Measurements from ENCODE around the gene FARS2.
A peak's percentile ranks its signal among the peaks of the same experiment; 100 is the strongest.

The FARS2 gene

DNA sequence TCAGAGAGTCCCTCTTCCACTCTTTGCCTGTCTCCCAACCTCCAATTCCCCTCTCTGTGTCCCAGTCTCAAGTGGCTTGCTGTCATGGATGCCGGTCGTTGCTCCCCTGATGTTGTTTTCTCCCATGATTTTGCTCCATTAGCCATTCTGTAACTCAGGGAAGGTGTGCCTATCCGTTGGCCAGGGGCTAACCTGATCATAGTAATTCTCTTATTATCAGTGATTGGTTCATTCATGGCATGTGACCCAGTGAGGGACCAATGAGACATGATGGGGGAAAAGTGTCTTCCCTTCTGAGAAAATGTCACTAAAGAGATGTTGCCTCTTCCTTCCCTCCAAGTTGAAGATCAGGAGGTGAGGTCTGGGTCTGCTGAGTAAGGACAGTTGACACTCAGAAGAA is 214.5 kb downstream of the FARS2 start:
- DNase-seq, result no peak
- Histone ChIP-seq H3K36me3 (ENCODE audit: control insufficient read depth in 4 of 4, insufficient read depth in 4 of 4, low read length in 3 of 4) (no peaks in the 10 kb centered on the region), H3K27ac (ENCODE audit: insufficient read depth in 1 of 2, low read depth in 1 of 2, low read length in 2 of 2, poor library complexity in 1 of 2, severe bottlenecking in 2 of 2) (no peak overlapping the region), H3K4me1 (ENCODE audit: control extremely low read depth in 1 of 4, control insufficient read depth in 4 of 4, insufficient read depth in 4 of 4, low read length in 3 of 4) (peaks cover 0 to 2% (median 0%) of the 10 kb centered on the region in 4 experiments), H3K9me3 (ENCODE audit: control extremely low read depth in 1 of 5, control insufficient read depth in 4 of 5, insufficient read depth in 2 of 5, low read depth in 1 of 5, low read length in 4 of 5) (no peaks in the 10 kb centered on the region), H3K27me3 (replicated peaks in 2 of 5; ENCODE audit: control insufficient read depth in 4 of 5, insufficient read depth in 5 of 5, low read length in 4 of 5) (no peaks in the 10 kb centered on the region), H3K4me3 (ENCODE audit: control insufficient read depth in 1 of 7, extremely low read depth in 1 of 7, insufficient read depth in 4 of 7, low read depth in 2 of 7, low read length in 6 of 7) (no peak overlapping the region)
- 100% methylated on average over 3 of the region's 3 CpGs for WGBS (ENCODE audit: insufficient coverage)
- POLR2A ChIA-PET, result no interaction called here
- CTCF ChIA-PET, result interaction anchor here (1.3 kb wide), 1 partner anchor 10 kb away, joined by 3 read pairs; no protein-coding TSS in a partner anchor

DNA sequence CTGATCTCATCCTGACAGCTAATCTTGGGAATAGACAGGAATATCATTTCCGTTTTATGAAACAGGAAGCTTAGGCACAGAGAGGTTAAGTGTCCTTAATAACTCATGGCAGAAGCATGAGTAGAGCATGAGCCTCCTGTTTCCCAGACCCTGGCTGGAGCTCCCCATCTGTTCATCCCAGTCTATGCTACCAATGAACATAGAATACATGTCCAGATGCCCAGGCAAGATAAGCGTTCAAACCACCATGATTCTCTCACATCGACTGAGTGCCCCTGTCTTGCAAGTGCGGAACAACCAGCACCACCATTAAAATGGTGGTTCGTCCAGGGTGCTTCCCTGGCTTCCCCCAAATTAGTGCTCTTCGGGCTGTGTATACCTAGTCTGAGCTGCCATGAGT is 217.1 kb downstream of the FARS2 start:
- Histone ChIP-seq H3K9me3 (ENCODE audit: control extremely low read depth in 1 of 5, control insufficient read depth in 4 of 5, insufficient read depth in 2 of 5, low read depth in 1 of 5, low read length in 4 of 5) (no peaks in the 10 kb centered on the region), H3K4me3 (ENCODE audit: control insufficient read depth in 1 of 7, extremely low read depth in 1 of 7, insufficient read depth in 4 of 7, low read depth in 2 of 7, low read length in 6 of 7) (no peak overlapping the region), H3K27ac (ENCODE audit: insufficient read depth in 1 of 2, low read depth in 1 of 2, low read length in 2 of 2, poor library complexity in 1 of 2, severe bottlenecking in 2 of 2) (no peak overlapping the region), H3K4me1 (ENCODE audit: control extremely low read depth in 1 of 4, control insufficient read depth in 4 of 4, insufficient read depth in 4 of 4, low read length in 3 of 4) (peaks cover 0 to 7% (median 4%) of the 10 kb centered on the region in 4 experiments), H3K36me3 (ENCODE audit: control insufficient read depth in 4 of 4, insufficient read depth in 4 of 4, low read length in 3 of 4) (no peaks in the 10 kb centered on the region), H3K27me3 (replicated peaks in 2 of 5; ENCODE audit: control insufficient read depth in 4 of 5, insufficient read depth in 5 of 5, low read length in 4 of 5) (no peaks in the 10 kb centered on the region)
- ChIA-PET POLR2A (no interaction called here), CTCF (no interaction called here)
- 98% methylated on average over 6 of the region's 6 CpGs for WGBS (ENCODE audit: insufficient coverage)
- no peak for DNase-seq

DNA sequence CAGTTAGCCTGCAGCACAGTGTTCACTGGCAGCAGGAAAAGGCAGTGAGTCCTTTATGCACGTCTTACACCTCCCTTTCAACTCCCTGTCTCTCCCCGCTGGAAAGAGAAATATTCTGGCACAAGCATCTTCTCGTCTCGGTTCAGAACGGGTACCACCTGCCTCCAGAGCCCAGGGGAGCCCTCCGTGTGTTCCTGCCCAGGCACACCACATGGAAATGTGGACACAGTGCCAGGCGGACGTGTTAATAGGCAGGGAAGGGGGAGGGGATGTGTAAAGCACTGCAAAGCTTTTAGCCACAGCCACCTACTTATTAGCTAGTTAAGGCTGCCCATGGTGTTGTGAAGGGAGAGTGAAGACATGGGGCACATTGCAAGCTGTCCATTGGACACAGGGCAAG is 219.7 kb downstream of the FARS2 start:
- ChIA-PET CTCF (interaction anchor here (5.1 kb wide), 1 partner anchor 10 kb away, joined by 22 read pairs; no protein-coding TSS in a partner anchor), POLR2A (no interaction called here)
- Histone ChIP-seq H3K27me3 (replicated peaks in 2 of 5; ENCODE audit: control insufficient read depth in 4 of 5, insufficient read depth in 5 of 5, low read length in 4 of 5) (no peaks in the 10 kb centered on the region), H3K4me3 (ENCODE audit: control insufficient read depth in 1 of 7, extremely low read depth in 1 of 7, insufficient read depth in 4 of 7, low read depth in 2 of 7, low read length in 6 of 7) (no peak overlapping the region), H3K9me3 (ENCODE audit: control extremely low read depth in 1 of 5, control insufficient read depth in 4 of 5, insufficient read depth in 2 of 5, low read depth in 1 of 5, low read length in 4 of 5) (no peaks in the 10 kb centered on the region), H3K4me1 (ENCODE audit: control extremely low read depth in 1 of 4, control insufficient read depth in 4 of 4, insufficient read depth in 4 of 4, low read length in 3 of 4) (peaks cover 0 to 7% (median 4%) of the 10 kb centered on the region in 4 experiments), H3K27ac (ENCODE audit: insufficient read depth in 1 of 2, low read depth in 1 of 2, low read length in 2 of 2, poor library complexity in 1 of 2, severe bottlenecking in 2 of 2) (no peak overlapping the region), H3K36me3 (ENCODE audit: control insufficient read depth in 4 of 4, insufficient read depth in 4 of 4, low read length in 3 of 4) (no peaks in the 10 kb centered on the region)
- WGBS (ENCODE audit: insufficient coverage), result 95% methylated on average over 7 of the region's 8 CpGs
- DNase-seq, result no peak

DNA sequence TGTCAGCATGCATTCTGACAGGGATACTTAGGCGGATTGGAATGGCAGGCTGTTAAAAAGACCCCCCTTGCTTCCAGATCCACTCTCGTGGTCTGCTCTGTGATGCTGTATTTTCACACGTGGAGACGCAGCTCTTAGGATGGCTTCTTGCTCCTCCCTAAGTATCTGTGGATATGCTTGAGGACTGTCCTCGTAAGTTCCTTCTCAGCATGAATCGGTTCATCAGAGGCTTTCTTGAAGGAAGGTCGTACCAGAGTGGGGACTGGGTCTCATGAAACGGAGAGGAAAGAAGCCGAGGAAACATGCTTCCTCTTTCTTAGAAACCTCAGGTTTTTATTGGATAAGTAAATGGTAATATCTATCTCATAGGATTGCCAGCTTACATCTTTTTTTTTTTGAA is 220.4 kb downstream of the FARS2 start:
- peaks cover 0 to 7% (median 4%) of the 10 kb centered on the region in 4 experiments for H3K4me1 ChIP-seq (ENCODE audit: control extremely low read depth in 1 of 4, control insufficient read depth in 4 of 4, insufficient read depth in 4 of 4, low read length in 3 of 4)
- CTCF ChIA-PET, result interaction anchor here (5.1 kb wide), 1 partner anchor 10 kb away, joined by 22 read pairs; no protein-coding TSS in a partner anchor
- H3K4me3 ChIP-seq (ENCODE audit: control insufficient read depth in 1 of 7, extremely low read depth in 1 of 7, insufficient read depth in 4 of 7, low read depth in 2 of 7, low read length in 6 of 7), result no peak overlapping the region
- H3K27ac ChIP-seq (ENCODE audit: insufficient read depth in 1 of 2, low read depth in 1 of 2, low read length in 2 of 2, poor library complexity in 1 of 2, severe bottlenecking in 2 of 2), result no peak overlapping the region
- no peaks in the 10 kb centered on the region for H3K9me3 ChIP-seq (ENCODE audit: control extremely low read depth in 1 of 5, control insufficient read depth in 4 of 5, insufficient read depth in 2 of 5, low read depth in 1 of 5, low read length in 4 of 5)
- peak in 2 of 3 donors; percentile 20 to 57 for DNase-seq
- POLR2A ChIA-PET, result no interaction called here
- H3K36me3 ChIP-seq (ENCODE audit: control insufficient read depth in 4 of 4, insufficient read depth in 4 of 4, low read length in 3 of 4), result no peaks in the 10 kb centered on the region
- H3K27me3 ChIP-seq (replicated peaks in 2 of 5; ENCODE audit: control insufficient read depth in 4 of 5, insufficient read depth in 5 of 5, low read length in 4 of 5), result no peaks in the 10 kb centered on the region
- WGBS (ENCODE audit: insufficient coverage), result 29% methylated on average over 7 of the region's 9 CpGs

DNA sequence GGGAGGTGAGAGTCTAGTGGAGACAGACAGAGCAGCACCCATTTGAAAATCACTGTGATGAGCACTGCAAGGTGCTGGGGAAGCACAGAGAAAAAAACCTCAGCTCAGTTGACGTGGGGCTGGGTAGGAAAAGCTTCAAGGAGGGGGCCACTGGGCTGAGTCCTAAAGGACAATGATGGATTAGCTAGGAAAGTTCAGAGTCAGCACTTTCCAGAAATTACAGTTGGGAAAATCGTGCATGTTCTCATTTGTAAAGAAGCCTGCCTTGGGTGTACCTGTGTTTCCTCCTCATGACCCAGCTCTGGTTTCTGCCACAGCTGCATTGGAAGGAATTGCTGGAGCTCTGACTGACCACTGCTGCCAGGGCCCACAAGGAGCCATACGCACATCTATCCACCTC is 221.3 kb downstream of the FARS2 start:
- ChIA-PET POLR2A (no interaction called here), CTCF (interaction anchor here (0.8 to 5.1 kb wide), 2 partner anchors 11 to 429 kb away, joined by 3 to 22 read pairs; no protein-coding TSS in a partner anchor)
- H3K4me1 ChIP-seq (ENCODE audit: control extremely low read depth in 1 of 4, control insufficient read depth in 4 of 4, insufficient read depth in 4 of 4, low read length in 3 of 4), result peaks cover 0 to 7% (median 4%) of the 10 kb centered on the region in 4 experiments
- no peaks in the 10 kb centered on the region for H3K9me3 ChIP-seq (ENCODE audit: control extremely low read depth in 1 of 5, control insufficient read depth in 4 of 5, insufficient read depth in 2 of 5, low read depth in 1 of 5, low read length in 4 of 5)
- no peak overlapping the region for H3K27ac ChIP-seq (ENCODE audit: insufficient read depth in 1 of 2, low read depth in 1 of 2, low read length in 2 of 2, poor library complexity in 1 of 2, severe bottlenecking in 2 of 2)
- H3K4me3 ChIP-seq (ENCODE audit: control insufficient read depth in 1 of 7, extremely low read depth in 1 of 7, insufficient read depth in 4 of 7, low read depth in 2 of 7, low read length in 6 of 7), result no peak overlapping the region
- H3K36me3 ChIP-seq (ENCODE audit: control insufficient read depth in 4 of 4, insufficient read depth in 4 of 4, low read length in 3 of 4), result peaks cover 0 to 3% (median 1%) of the 10 kb centered on the region in 4 experiments
- no peaks in the 10 kb centered on the region for H3K27me3 ChIP-seq (replicated peaks in 2 of 5; ENCODE audit: control insufficient read depth in 4 of 5, insufficient read depth in 5 of 5, low read length in 4 of 5)
- no peak for DNase-seq
- 100% methylated on average over 3 of the region's 3 CpGs for WGBS (ENCODE audit: insufficient coverage)

DNA sequence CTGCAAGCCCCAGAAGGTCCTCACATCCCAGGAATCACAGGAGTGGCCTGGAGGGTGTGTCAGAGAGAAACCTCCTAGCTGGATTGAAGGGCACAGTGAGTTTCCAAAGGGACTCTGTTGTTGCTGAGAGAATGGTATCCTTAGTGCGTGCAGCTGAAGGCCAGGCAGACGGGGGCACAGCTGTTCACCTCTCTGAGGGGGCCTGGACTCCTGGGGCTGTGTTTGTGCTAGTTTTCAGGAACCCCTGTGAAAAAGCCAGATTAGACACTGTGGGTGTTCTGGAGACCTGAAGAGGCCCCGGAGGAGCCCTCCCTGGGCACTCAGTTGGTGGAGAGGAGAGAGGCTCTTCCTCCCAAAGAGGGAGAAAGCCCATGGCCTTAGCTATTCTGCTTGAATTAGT is 223.4 kb downstream of the FARS2 start:
- Histone ChIP-seq H3K4me1 (ENCODE audit: control extremely low read depth in 1 of 4, control insufficient read depth in 4 of 4, insufficient read depth in 4 of 4, low read length in 3 of 4) (peaks cover 0 to 7% (median 4%) of the 10 kb centered on the region in 4 experiments), H3K9me3 (ENCODE audit: control extremely low read depth in 1 of 5, control insufficient read depth in 4 of 5, insufficient read depth in 2 of 5, low read depth in 1 of 5, low read length in 4 of 5) (no peaks in the 10 kb centered on the region), H3K4me3 (ENCODE audit: control insufficient read depth in 1 of 7, extremely low read depth in 1 of 7, insufficient read depth in 4 of 7, low read depth in 2 of 7, low read length in 6 of 7) (no peak overlapping the region), H3K36me3 (ENCODE audit: control insufficient read depth in 4 of 4, insufficient read depth in 4 of 4, low read length in 3 of 4) (peaks cover 0 to 5% (median 2%) of the 10 kb centered on the region in 4 experiments), H3K27me3 (replicated peaks in 2 of 5; ENCODE audit: control insufficient read depth in 4 of 5, insufficient read depth in 5 of 5, low read length in 4 of 5) (no peaks in the 10 kb centered on the region), H3K27ac (ENCODE audit: insufficient read depth in 1 of 2, low read depth in 1 of 2, low read length in 2 of 2, poor library complexity in 1 of 2, severe bottlenecking in 2 of 2) (no peak overlapping the region)
- DNase-seq, result no peak
- POLR2A ChIA-PET, result no interaction called here
- CTCF ChIA-PET, result no interaction called here
- 100% methylated on average over 3 of the region's 3 CpGs for WGBS (ENCODE audit: insufficient coverage)

DNA sequence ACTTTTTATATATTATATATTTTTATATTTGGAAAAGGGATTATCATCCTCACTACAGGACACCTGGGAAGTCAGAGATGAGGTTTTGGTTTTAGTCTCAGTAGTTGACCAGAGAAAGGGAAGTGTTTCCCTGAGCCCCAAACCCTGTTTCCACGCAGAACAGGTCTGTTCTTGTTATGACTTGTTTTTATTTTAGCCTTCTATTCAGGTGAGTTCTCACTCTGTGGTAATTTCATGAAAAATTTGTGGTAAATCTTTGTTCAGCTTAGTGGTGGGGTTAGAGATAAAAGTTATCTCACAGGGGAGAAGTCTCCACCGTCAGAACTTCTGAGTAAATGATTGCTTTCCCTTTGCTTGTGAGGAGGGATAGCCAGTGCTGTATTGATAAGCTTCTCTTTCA is 224.9 kb downstream of the FARS2 start:
- no peak overlapping the region for H3K4me3 ChIP-seq (ENCODE audit: control insufficient read depth in 1 of 7, extremely low read depth in 1 of 7, insufficient read depth in 4 of 7, low read depth in 2 of 7, low read length in 6 of 7)
- ChIA-PET CTCF (interaction anchor here (1.1 to 2.2 kb wide), 3 partner anchors 11 to 15 kb away, joined by 3 to 8 read pairs (median 3); no protein-coding TSS in a partner anchor), POLR2A (no interaction called here)
- no CpG with 5 or more reads among the region's 2 CpGs for WGBS (ENCODE audit: insufficient coverage)
- peaks cover 0 to 7% (median 4%) of the 10 kb centered on the region in 4 experiments for H3K4me1 ChIP-seq (ENCODE audit: control extremely low read depth in 1 of 4, control insufficient read depth in 4 of 4, insufficient read depth in 4 of 4, low read length in 3 of 4)
- H3K36me3 ChIP-seq (ENCODE audit: control insufficient read depth in 4 of 4, insufficient read depth in 4 of 4, low read length in 3 of 4), result peaks cover 0 to 5% (median 2%) of the 10 kb centered on the region in 4 experiments
- no peaks in the 10 kb centered on the region for H3K27me3 ChIP-seq (replicated peaks in 2 of 5; ENCODE audit: control insufficient read depth in 4 of 5, insufficient read depth in 5 of 5, low read length in 4 of 5)
- H3K9me3 ChIP-seq (ENCODE audit: control extremely low read depth in 1 of 5, control insufficient read depth in 4 of 5, insufficient read depth in 2 of 5, low read depth in 1 of 5, low read length in 4 of 5), result no peaks in the 10 kb centered on the region
- no peak for DNase-seq
- no peak overlapping the region for H3K27ac ChIP-seq (ENCODE audit: insufficient read depth in 1 of 2, low read depth in 1 of 2, low read length in 2 of 2, poor library complexity in 1 of 2, severe bottlenecking in 2 of 2)
